ENCODE results near the gene MPPE1. TPM values are rescaled to one million over a fixed set of nuclear protein-coding genes. Genes with fewer than 3 reads are reported as not detected.
"Not testable (repeated sequence)": the region's sequence is repeated elsewhere in the genome, so short reads cannot be mapped to it uniquely, and the experiment has no call there.

The MPPE1 gene
- 34.5 TPM for total RNA-seq
- long read RNA-seq, full-length matches to known transcripts: 6 of 22 reads
- long read RNA-seq, partial matches to known transcripts: 0 of 22 reads
- long read RNA-seq, other reads (novel, unspliced or antisense): 16 of 22 reads

- peak; percentile 97 for ATAC-seq
- intact Hi-C loops (cut with DNase I): loop anchor here (2.0 kb wide), 2 partner anchors 58 to 72 kb away; partner anchors contain the start of genes CHMP1B and IMPA2
- DNase-seq (ENCODE audit: missing footprints): peak; percentile 97
Measured at GRCh38 chr18:11908182-11909060, at the start of gene MPPE1. TSS of gene MPPE1 (minus strand) at chr18:11908317. CDS start at chr18:11897264, 11,053 bp downstream.

- ATAC-seq: no peak
- intact Hi-C loops (cut with DNase I): no loop called here
Measured at GRCh38 chr18:11957636-11958035, 49.5 kb upstream of the MPPE1 start.

GRCh38 chr18:11956371-11957308 is 48.5 kb upstream of the MPPE1 start:
- no peak for ATAC-seq
- intact Hi-C loops (cut with DNase I): no loop called here
- DNase-seq (ENCODE audit: missing footprints): no peak

More at GRCh38 chr18:11957636-11958035, 49.5 kb upstream of the MPPE1 start:
- DNase-seq (ENCODE audit: missing footprints): no peak

- ATAC-seq (peak; percentile 52), DNase-seq (ENCODE audit: missing footprints) (peak; percentile 72)
- intact Hi-C loops (cut with DNase I): no loop called here
Measured at GRCh38 chr18:11955239-11956029, 47.3 kb upstream of the MPPE1 start.

GRCh38 chr18:11953113-11953512 is 45.0 kb upstream of the MPPE1 start:
- ATAC-seq (no peak), DNase-seq (ENCODE audit: missing footprints) (no peak)
- intact Hi-C loops (cut with DNase I): no loop called here

GRCh38 chr18:11951390-11951851 is 43.3 kb upstream of the MPPE1 start:
- ATAC-seq (no peak), DNase-seq (ENCODE audit: missing footprints) (no peak)
- intact Hi-C loops (cut with DNase I): no loop called here

- ATAC-seq (no peak), DNase-seq (ENCODE audit: missing footprints) (no peak)
Measured at GRCh38 chr18:11950824-11951223, 42.7 kb upstream of the MPPE1 start.

GRCh38 chr18:11948852-11949523 is 40.9 kb upstream of the MPPE1 start:
- no peak for DNase-seq (ENCODE audit: missing footprints)
- intact Hi-C loops (cut with DNase I): no loop called here
- no peak for ATAC-seq

More at GRCh38 chr18:11950824-11951223, 42.7 kb upstream of the MPPE1 start:
- intact Hi-C loops (cut with DNase I): no loop called here

GRCh38 chr18:11947214-11948191 is 39.4 kb upstream of the MPPE1 start:
- DNase-seq (ENCODE audit: missing footprints): peak; percentile 98
- peak; percentile 98 for ATAC-seq
- intact Hi-C loops (cut with DNase I): loop anchor here (1.0 to 2.0 kb wide), 2 partner anchors 34 to 45 kb away; partner anchors contain the start of gene IMPA2

GRCh38 chr18:11946756-11947155 is 38.6 kb upstream of the MPPE1 start:
- ATAC-seq (peak; percentile 33), DNase-seq (ENCODE audit: missing footprints) (no peak)
- intact Hi-C loops (cut with DNase I): loop anchor here (1.0 to 2.0 kb wide), 2 partner anchors 35 to 46 kb away; partner anchors contain the start of gene IMPA2

GRCh38 chr18:11945834-11946659 is 37.9 kb upstream of the MPPE1 start:
- not testable (repeated sequence) for ATAC-seq; DNase-seq (ENCODE audit: missing footprints)
- intact Hi-C loops (cut with DNase I): loop anchor here (2.0 kb wide), 1 partner anchor 47 kb away; no protein-coding TSS in a partner anchor

GRCh38 chr18:11944786-11945185 is 36.7 kb upstream of the MPPE1 start:
- intact Hi-C loops (cut with DNase I): no loop called here
- no peak for ATAC-seq
- DNase-seq (ENCODE audit: missing footprints): no peak

GRCh38 chr18:11944252-11944651 is 36.1 kb upstream of the MPPE1 start:
- ATAC-seq (no peak), DNase-seq (ENCODE audit: missing footprints) (no peak)
- intact Hi-C loops (cut with DNase I): no loop called here

- ATAC-seq (no peak), DNase-seq (ENCODE audit: missing footprints) (no peak)
- intact Hi-C loops (cut with DNase I): no loop called here
Measured at GRCh38 chr18:11943551-11943950, 35.4 kb upstream of the MPPE1 start.

- intact Hi-C loops (cut with DNase I): no loop called here
- DNase-seq (ENCODE audit: missing footprints): no peak
- ATAC-seq: no peak
Measured at GRCh38 chr18:11940956-11941355, 32.8 kb upstream of the MPPE1 start.
